Astrocyte (in vitro differentiated cells and primary cell): ENCODE data around the gene PAX3.
A peak's percentile ranks its signal among the peaks of the same experiment; 100 is the strongest.

Source experiments
- EZH2 ChIP-seq: IDR thresholded peaks from 2 replicates; pipeline ENCODE4 v1.6.1; 2012; ENCODE audit warnings: mild to moderate bottlenecking, low read length, inconsistent platforms; ENCODE audit not compliant: insufficient read depth
- TF ChIP-seq, protein P1 (sequence below): IDR thresholded peaks from 2 replicates; pipeline ENCODE4 v1.5.1; 2011; ENCODE audit warnings: low read depth, mild to moderate bottlenecking, inconsistent platforms, low read length, moderate library complexity; ENCODE audit not compliant: insufficient read depth

- TF ChIP-seq, protein P1, sequence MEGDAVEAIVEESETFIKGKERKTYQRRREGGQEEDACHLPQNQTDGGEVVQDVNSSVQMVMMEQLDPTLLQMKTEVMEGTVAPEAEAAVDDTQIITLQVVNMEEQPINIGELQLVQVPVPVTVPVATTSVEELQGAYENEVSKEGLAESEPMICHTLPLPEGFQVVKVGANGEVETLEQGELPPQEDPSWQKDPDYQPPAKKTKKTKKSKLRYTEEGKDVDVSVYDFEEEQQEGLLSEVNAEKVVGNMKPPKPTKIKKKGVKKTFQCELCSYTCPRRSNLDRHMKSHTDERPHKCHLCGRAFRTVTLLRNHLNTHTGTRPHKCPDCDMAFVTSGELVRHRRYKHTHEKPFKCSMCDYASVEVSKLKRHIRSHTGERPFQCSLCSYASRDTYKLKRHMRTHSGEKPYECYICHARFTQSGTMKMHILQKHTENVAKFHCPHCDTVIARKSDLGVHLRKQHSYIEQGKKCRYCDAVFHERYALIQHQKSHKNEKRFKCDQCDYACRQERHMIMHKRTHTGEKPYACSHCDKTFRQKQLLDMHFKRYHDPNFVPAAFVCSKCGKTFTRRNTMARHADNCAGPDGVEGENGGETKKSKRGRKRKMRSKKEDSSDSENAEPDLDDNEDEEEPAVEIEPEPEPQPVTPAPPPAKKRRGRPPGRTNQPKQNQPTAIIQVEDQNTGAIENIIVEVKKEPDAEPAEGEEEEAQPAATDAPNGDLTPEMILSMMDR = no peak
- peak; percentile 4 for TF ChIP-seq EZH2
Observed at GRCh38 chr2:222291485-222291841, 7.3 kb downstream of the PAX3 start.
